NCI-H1930 (cell line): Measurements from ENCODE around the gene SULT1B1.
A peak's percentile ranks its signal among the peaks of the same experiment; 100 is the strongest.
"Not testable (repeated sequence)": the region's sequence is repeated elsewhere in the genome, so short reads cannot be mapped to it uniquely, and the experiment has no call there.

Experiments used
- DNase-seq, 2 experiments: peaks; one replicate each; lab custom pipeline; 2025; lab: John Stamatoyannopoulos, UW

The SULT1B1 gene

DNA sequence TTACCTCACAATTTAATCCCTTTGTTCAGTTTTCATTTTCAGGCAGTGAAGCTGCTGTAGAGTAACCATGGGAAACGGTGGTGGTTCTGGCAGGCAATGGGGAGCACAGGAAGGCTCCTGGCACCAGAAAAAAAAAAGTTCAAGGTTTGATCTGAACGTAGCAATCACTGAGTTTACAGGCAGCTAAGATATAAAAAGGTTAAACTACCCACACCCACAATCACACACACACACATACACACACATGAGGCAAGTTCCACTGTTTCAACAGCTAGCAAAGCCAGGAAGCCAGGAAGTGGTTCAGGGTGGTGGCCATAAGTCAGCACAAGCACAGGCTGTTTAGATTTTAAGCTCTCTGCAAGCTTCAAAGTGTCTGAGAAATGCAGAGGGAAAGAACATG lies at the start of gene SULT1B1:
SULT1B1 (minus strand) TSS at position 166 of the 400 bp plus-strand sequence. CDS start 5,403 bp downstream, outside the sequence.
- no peak for DNase-seq

DNA sequence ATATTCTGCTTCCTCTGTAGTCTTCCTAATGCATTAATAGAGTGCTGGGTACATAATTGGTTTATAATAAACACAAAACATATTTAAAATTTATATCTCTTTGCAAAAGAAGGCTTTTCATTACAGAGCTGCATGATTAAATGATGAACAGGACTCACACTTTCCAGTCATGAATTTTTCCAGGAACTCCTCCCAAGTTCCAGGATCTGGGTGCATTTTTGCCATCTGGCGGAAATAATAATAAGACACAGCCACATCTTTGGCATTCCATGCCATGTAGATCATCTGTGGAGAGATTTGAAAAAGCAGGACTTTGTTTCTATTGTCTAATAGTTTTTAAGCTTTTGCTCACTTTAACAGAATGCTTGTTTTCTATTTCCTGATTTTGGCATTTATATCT lies 40.2 kb upstream of the SULT1B1 start:
- DNase-seq, result no peak

DNA sequence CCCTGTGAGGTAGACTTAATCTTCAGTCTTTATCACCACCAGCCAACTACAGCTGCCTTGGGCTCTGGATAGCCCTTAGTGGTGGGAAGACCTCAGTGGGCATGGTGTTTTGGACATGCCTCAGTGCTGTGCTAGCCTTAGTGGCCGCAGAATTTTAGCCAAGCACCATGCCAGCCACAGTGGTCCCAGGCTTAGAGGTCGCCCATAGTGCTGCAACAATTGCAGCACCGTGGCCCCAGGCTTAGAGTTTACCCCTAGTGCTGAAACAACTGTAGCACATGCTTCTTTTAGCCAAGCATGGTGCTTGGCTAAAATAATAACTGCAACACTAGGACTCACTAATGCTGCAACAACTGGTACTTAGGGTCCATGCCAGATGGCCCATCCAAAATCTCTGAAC lies 38.9 kb upstream of the SULT1B1 start:
- no peak for DNase-seq

DNA sequence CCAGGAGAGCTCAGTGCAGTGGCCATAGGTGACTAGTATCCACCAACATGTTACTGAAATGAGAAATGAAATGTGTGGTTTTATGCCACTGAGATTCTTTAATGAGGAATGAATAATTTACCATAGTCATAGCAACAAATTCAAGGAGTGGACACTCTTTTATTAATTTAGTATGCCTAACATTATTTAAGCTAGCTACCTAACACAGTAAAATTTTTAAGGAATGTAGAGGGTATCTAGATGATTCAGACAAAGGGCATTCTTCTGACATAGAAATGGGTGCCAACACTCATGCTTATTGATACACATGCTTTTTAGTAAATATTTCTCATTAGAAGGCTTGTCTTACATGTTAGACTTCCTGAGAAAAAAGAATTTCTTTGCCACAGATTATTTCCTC lies 33.3 kb upstream of the SULT1B1 start:
- DNase-seq, result no peak

DNA sequence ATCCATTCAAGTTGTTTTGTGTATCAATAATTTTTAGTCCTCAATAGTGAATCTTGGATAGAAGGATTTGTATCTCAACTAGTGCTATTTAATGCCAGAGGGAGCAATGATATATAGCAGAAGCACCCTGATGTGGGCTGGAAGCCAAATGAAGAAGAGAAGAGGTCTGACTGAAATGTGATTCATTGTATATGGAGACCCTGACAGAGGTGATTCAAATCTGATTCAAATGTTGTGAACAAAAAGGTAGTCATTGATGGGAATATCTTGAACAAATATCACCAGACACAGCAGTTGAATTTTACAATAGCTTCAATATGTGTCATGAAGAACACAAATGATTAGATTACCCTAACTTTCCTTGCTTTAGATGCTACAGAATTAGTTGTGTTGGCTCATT lies 27.5 kb upstream of the SULT1B1 start:
- DNase-seq, result no peak

DNA sequence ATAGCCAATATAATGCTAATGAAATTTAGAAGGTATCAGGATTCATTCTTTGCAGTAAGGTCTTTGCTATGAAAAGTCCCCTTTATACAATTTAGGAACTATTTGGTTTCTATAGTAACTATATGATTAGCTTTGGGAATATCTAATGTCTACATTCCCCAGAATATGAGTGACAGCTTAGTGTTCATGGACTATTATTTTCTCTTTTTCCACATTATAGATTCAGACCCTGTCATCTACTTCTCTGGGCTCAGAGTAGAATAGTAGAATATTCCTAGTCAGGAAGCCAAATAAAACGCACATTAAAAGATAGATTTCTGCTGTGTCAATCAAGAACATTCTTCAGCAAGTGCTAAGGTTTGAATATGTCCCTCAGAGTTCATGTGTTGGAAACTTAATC lies 26.1 kb upstream of the SULT1B1 start:
- no peak for DNase-seq

DNA sequence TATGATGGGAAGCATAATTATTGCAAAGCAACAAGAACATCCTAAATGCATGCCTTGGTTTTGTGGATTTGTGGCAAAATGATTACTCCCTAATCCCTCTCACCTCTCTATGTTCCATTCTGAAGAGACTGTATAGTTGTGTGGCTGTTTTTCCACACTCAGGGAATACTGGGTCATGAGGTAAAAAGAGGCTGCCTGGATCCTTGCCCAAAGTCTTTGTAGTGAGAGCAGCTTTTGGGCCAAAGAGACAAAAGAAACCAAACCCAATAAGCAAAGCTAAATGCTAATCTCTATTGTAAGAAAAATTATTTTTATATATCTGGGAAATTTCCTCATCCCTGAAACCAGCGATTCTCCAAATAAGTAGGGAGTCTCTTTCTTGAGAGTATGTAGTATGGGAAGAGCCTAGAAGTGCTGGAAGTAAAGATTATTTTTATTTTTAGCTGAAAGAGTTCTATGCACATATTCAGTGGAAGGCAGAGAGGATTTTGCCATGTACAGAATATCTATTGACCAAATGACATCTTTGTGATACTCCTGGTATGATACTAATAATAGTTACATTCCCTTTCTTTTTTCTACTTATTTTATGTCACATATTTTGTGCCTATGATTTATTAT lies 24.9 kb upstream of the SULT1B1 start:
- no peak for DNase-seq

DNA sequence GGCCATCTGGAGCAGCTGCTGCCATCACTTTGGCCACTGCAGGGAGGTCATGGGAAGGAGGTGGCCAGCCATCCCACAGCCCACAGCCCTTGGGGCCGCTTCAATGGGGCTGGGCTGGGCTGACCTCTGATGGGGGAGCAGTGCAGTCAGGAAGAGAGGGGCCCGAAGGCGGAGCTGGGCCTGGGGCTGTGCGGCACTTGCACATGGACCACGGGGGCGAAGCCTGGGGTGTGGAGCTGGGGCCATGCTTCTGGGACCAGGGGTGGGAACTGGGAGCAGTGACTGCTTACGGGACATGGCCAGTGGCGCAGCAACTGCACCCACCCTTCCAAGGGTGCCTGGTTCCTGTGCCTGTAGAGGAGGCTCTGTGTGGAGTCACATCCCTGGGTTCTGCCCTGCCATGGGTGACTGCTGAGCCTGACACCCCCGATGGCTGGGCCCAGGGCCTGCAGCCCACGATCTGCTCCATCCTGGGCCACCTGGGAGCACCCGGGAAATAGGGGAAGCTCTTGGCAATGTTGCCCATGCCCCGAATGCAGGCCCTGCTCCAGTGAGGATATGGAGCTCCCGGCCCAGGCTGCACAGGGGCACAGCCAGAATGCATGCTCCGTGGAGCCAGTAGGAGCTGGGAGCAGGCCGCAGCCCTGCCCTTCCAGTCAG lies 22.4 kb upstream of the SULT1B1 start:
- DNase-seq, result no peak

DNA sequence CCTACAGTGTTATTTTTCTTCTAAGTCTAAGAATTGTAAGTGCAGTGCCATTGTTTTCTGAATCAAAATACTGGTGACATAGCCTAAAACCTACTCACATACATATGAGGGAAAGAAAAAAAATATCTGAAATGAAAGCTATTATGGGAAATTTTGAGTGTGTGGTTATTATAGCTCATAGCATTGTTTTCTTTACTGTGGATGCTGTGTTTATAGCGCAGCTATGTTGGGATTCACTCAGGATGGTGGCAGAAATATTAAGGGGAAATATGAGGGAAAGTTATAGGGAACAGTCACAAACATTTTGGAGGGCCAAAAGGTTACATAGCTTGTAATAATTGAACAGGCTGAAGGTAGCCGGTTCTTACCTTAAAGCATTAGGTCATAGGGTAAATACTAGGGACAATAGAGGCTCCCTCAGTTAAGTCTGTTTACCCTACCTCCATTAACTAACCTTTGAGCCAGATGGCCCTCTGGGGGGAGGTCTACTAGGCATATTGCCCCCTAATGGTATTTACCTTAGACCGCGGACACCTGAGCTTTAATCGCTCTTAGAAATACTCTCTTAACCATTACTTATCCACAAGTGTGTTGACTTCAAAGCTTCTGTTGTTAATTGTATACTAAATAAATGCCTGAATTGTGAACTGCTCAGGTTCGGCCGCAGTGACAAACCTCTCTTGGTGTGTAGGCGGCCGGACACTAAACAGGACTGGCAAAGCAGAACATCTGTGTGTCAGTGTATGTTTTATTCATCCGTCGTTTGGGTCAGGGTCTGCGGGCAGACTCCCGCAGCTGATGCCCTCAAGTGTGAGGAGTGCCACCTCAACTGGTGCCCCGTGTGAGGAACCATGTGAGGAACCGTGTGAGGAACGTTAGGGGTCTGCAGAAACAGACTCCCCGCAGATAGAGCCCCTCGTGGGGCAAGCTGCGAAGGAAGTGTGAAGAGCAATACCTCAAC lies 21.3 kb upstream of the SULT1B1 start:
- DNase-seq, result peak; percentile 34 to 36

DNA sequence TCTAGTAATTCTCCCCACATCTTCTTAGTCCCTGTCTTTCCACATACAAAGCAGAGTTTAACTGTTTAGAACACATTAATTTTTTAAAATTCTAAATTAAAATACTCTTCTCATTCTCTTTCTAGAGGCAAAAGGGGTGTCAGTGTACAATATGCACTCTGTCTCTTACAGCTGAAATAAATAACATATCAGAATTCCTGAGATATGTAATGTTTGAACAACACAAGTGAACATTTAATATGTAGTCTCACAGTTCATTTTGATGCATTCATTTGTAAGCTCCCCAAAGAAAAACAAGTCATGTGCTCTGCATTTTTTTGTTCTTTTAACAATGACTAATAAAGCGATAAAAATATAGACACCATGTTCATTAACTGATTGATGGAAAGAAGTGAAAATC lies 19.7 kb upstream of the SULT1B1 start:
- DNase-seq, result no peak

DNA sequence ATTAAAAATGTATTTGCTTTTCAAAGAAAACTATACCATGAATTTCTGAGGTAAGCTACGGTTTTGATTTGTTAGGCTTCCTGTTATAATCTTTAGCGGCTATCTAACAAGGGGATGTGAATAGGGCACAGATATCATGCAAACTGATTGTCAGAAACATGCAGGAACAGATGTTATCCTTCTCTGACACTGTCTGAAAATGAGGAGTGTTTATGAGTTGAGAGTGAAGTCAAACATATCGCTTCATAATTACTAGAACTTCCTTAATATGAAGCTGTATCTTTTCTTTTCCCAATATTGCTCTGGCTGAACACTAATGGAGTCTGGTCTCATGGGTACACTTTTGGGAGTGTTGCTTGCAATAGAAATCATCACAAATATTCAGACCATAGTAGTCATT lies 16.3 kb upstream of the SULT1B1 start:
- no peak for DNase-seq

DNA sequence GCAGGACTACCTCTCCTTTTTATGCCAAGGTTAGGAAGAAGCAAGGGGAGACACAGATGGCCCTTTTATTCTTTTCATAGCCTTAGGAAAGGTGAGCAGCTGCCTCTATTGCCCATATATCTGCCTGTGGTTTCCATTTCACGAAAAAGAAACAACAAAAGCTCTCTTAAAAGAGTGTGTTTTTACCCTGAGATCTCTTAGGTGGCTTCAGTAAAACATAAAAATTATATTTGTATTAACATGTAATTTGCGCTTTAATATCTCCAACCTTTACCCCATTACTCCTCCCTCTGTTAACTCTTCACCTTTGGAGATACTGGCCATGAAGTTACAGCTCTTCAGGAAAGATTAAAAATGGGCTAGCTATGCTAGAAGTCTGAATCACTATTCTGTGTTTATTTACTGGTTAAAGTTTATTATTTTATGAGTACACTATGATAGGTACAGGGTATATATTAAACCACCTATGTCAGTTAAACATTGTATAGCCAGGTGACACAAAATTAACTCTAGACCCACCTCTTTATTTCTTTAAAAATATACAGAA lies 15.0 kb upstream of the SULT1B1 start:
- DNase-seq, result no peak

DNA sequence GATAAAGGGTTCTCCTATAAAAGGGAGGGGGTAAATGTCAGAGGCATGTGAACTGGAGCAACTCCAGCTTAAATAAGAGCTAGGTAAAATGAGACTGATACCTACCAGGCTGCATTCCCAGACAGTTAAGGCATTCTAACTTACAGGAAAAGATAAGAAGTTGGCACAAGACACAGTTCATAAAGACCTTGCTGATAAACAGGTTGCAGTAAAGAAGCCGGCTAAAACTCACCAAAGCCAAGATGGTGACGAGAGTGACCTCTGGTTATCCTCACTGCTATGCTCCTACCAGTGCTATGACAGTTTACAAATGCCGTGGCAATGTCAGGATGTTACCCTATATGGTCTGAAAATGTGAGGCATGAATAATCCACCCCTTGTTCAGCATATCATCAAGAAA lies 13.1 kb upstream of the SULT1B1 start:
- DNase-seq, result no peak

DNA sequence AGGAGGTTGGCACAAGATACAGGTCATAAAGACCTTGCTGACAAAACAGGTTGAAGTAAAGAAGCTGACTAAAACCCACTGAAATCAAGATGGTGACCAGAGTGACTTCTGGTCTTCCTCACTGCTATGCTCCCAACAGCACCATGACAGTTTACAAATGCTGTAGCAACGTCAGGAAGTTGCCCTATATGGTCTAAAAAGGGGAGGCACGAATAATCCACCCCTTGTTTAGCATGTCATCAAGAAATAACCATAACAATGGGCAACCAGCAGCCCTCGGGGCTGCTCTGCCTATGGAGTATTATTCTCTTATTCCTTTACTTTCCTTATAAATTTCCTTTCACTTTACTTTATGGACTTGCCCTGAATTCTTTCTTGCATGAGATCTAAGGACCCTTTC lies 8.1 kb upstream of the SULT1B1 start:
- not testable (repeated sequence) for DNase-seq

DNA sequence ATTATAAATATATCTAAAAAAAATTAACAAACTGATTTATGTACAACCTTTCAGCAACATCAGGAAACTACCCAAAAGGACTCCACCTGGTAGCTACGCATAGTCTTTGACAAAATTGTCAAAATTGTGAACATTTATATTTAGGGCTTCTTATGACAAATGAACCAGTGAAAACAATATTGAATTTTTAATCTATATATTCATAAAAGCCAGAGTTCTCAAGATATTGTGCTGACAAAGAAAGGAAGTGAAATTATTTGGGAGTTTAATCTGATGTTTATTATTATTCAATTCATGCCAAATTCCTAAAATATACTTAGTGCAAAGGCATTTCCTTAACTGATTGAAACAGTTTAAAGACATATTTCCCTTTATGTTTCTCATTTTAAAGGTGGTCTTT lies 5.3 kb upstream of the SULT1B1 start:
- DNase-seq, result no peak

DNA sequence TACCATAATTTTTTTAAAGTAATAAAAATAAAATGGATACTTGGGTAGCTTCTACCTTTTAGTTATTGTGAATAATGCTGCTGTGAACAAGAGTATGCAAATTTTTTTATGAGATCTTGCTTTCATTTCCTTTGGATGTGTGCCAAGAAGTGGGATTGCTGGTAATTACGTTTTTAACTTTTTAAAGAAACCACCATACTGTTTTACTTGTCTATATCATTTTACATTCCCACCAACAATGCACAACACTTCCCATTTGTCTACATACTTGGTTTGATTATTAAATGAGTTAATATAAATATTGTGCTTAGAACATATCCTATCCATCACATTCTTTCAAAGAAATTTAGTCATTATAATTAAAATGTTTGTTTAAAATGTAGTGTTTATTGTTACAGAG lies 3.9 kb upstream of the SULT1B1 start:
- DNase-seq, result no peak

DNA sequence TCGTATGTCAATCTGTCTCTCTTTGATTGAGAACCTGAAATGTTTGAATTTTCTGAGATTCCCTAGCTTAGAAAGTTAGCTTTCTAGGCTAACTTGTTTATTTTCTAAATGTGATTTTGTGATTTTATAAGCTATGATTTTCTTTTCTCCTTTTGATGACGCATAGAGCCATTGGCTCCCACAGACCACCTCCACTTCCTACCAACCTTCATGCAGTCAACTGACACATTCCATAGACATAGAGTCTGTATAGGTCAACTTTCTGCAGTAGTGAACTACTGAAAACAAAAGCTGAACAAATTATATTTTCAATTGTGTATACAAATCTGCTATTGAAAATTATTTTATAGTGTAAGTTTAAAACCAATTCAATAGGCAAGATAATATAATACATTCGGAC lies 2.8 kb upstream of the SULT1B1 start:
- DNase-seq, result no peak

DNA sequence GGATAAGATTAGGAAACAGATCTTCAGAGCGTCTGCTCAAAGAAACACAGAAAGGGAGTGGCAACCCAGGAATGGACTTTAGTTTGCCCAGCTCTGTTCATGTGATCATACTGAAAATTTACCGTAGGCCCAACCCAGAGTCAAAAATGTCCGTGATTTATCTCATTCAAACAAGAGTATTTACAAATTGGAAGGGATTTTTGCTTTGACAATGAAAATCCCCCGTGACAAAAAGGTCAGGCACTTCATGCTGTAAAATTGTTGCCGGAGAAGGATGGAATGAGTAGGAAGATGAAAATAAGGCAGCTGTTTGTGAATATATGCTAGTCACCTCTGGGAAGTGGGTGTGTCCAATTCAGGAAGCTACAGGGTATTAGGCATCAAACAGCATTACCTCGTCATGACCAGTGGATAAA lies 1.2 kb downstream of the SULT1B1 start:
- DNase-seq, result no peak

DNA sequence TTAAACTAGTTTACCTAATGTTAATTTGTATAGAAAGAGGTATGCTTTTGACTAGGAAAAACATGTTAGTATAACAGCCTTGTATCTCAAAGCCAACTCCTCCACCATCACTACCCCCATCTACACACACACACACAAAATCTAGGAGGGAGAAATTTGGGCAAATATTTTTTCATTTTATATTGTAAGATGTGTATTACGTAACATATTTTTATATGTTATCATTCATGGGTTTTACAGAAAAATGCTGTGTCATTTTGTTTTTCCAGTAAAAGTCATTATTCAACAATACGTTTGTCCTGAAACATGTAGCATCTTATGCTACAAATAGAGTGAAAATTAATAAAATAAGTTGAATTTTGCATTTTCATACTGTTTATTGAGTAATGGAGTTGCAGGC lies 3.0 kb downstream of the SULT1B1 start:
- DNase-seq, result no peak

DNA sequence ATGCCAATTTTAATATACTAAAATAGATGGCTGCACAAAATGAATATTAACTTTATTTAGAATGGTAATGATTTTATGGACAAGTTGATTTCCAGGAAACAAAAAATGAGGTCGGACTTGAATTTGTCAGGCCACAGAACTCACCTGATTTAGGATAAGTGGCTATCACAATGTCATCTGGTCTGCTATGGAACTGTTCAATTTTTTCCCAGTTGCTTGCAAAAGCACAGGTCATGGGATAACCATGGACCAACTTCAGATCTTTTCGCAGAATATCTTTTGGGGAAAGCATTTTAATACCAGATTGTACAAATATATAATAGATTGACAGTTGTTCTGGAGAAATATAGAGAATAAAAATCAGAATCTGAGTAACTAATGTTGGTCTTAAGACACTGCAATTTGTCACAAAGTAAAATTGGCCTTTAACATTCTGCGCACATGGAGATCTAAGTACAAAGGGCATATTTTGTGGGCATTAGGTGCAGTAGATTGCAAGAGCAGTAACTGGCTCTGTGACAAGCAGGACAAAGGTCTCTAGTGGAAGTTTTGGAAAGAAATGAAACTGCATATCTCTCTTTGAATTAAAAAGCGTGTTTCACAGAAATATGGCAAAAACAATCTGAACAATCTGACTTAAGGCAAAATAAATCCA lies 5.4 kb downstream of the SULT1B1 start:
- DNase-seq, result no peak

DNA sequence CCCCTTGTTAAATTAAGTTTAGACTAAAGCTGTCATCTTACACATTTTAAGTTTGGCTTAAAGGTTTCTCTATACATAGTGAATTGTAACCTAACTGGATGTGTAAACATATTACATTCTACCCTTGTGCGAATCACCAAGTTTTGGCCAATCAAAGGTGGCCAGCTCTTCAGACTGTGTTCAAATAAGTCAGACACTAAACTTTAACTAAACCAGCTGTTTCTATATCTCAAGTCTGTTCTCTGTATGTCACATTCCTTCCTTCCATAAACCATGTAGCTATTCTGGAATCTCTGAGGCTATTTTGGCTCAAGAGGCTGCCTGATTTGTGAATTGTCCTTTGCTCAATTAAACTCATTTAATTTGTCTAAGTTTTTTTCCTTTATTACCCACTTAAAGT lies 6.7 kb downstream of the SULT1B1 start:
- DNase-seq, result no peak

DNA sequence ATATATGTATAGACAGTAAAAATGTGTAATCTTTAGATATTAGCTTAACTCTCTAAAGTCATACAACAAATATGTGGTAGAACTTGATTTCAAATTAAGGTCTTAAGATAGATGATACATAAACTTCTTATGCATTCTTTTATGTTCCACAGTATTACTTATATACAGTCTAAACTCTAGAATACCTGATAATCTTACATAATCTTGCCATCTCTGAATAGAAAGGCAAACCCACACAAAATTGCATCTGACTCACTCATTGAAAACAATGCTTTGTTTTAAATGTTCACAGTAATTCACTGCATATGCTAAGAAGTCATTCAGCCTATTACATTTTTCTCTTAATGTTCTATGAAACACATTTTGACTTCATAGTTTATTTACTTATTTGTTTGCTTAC lies 10.1 kb downstream of the SULT1B1 start:
- DNase-seq, result no peak
